IPS-18c (cell line): ENCODE results near the gene APBA1.

Source experiments
- H3K4me3 ChIP-seq: 2 replicates; pipeline ENCODE4 v1.7.0; 2013; ENCODE audit warnings: low read depth, mild to moderate bottlenecking, low read length, moderate library complexity; ENCODE audit not compliant: insufficient read depth
- H3K9me3 ChIP-seq: one replicate; pipeline ENCODE4 v1.6.1; 2013; ENCODE audit warnings: mild to moderate bottlenecking, low read length, moderate library complexity; ENCODE audit not compliant: control insufficient read depth, insufficient read depth

APBA1 gene

GRCh38 chr9:69594180-69594579 is 78.0 kb downstream of the APBA1 start:
- no peak overlapping the region for H3K4me3 ChIP-seq
- no peaks in the 10 kb centered on the region for H3K9me3 ChIP-seq

- H3K4me3 ChIP-seq = no peak overlapping the region
Measured at GRCh38 chr9:69593756-69594155, 78.4 kb downstream of the APBA1 start.

GRCh38 chr9:69593301-69593700 is 78.9 kb downstream of the APBA1 start:
- no peak overlapping the region for H3K4me3 ChIP-seq
- no peaks in the 10 kb centered on the region for H3K9me3 ChIP-seq

More at GRCh38 chr9:69593756-69594155, 78.4 kb downstream of the APBA1 start:
- H3K9me3 ChIP-seq = no peaks in the 10 kb centered on the region

GRCh38 chr9:69590266-69590665 is 81.9 kb downstream of the APBA1 start:
- Histone ChIP-seq H3K4me3 (no peak overlapping the region), H3K9me3 (no peaks in the 10 kb centered on the region)

GRCh38 chr9:69589156-69589555 is 83.0 kb downstream of the APBA1 start:
- H3K4me3 ChIP-seq = no peak overlapping the region
- H3K9me3 ChIP-seq = no peaks in the 10 kb centered on the region

- Histone ChIP-seq H3K4me3 (no peak overlapping the region), H3K9me3 (no peaks in the 10 kb centered on the region)
Measured at GRCh38 chr9:69585571-69585970, 86.6 kb downstream of the APBA1 start.

- no peak overlapping the region for H3K4me3 ChIP-seq
- H3K9me3 ChIP-seq = no peaks in the 10 kb centered on the region
Measured at GRCh38 chr9:69584759-69585158, 87.4 kb downstream of the APBA1 start.

- Histone ChIP-seq H3K4me3 (no peak overlapping the region), H3K9me3 (no peaks in the 10 kb centered on the region)
Measured at GRCh38 chr9:69583645-69584234, 88.4 kb downstream of the APBA1 start.

GRCh38 chr9:69582544-69583297 is 89.5 kb downstream of the APBA1 start:
- H3K9me3 ChIP-seq = no peaks in the 10 kb centered on the region

GRCh38 chr9:69582018-69582417 is 90.2 kb downstream of the APBA1 start:
- H3K9me3 ChIP-seq = no peaks in the 10 kb centered on the region

More at GRCh38 chr9:69582544-69583297, 89.5 kb downstream of the APBA1 start:
- no peak overlapping the region for H3K4me3 ChIP-seq

GRCh38 chr9:69580582-69581214 is 91.5 kb downstream of the APBA1 start:
- H3K9me3 ChIP-seq = no peaks in the 10 kb centered on the region

More at GRCh38 chr9:69582018-69582417, 90.2 kb downstream of the APBA1 start:
- H3K4me3 ChIP-seq = no peak overlapping the region

GRCh38 chr9:69579760-69580581 is 92.2 kb downstream of the APBA1 start:
- no peaks in the 10 kb centered on the region for H3K9me3 ChIP-seq
- no peak overlapping the region for H3K4me3 ChIP-seq

More at GRCh38 chr9:69580582-69581214, 91.5 kb downstream of the APBA1 start:
- H3K4me3 ChIP-seq = no peak overlapping the region

- Histone ChIP-seq H3K4me3 (no peak overlapping the region), H3K9me3 (no peaks in the 10 kb centered on the region)
Measured at GRCh38 chr9:69579032-69579758, 93.0 kb downstream of the APBA1 start.

- Histone ChIP-seq H3K4me3 (no peak overlapping the region), H3K9me3 (no peaks in the 10 kb centered on the region)
Measured at GRCh38 chr9:69578026-69578425, 94.1 kb downstream of the APBA1 start.

GRCh38 chr9:69577123-69577522 is 95.0 kb downstream of the APBA1 start:
- H3K9me3 ChIP-seq = no peaks in the 10 kb centered on the region

GRCh38 chr9:69574057-69574456 is 98.1 kb downstream of the APBA1 start:
- Histone ChIP-seq H3K4me3 (no peak overlapping the region), H3K9me3 (no peaks in the 10 kb centered on the region)

More at GRCh38 chr9:69577123-69577522, 95.0 kb downstream of the APBA1 start:
- H3K4me3 ChIP-seq = no peak overlapping the region

GRCh38 chr9:69573651-69574050 is 98.5 kb downstream of the APBA1 start:
- no peak overlapping the region for H3K4me3 ChIP-seq
- H3K9me3 ChIP-seq = no peaks in the 10 kb centered on the region
